Right lung (tissue), 5 donors: ENCODE results near the gene PRR14L. TPM values are rescaled to one million over a fixed set of nuclear protein-coding genes. Genes with fewer than 3 reads are reported as not detected.
A peak's percentile ranks its signal among the peaks of the same experiment; 100 is the strongest.
"Not testable (repeated sequence)": the region's sequence is repeated elsewhere in the genome, so short reads cannot be mapped to it uniquely, and the experiment has no call there.

Source experiments
- DNase-seq, 2 donors: peaks; one replicate each; pipeline ENCODE4 v3.0.0-alpha.2; 2013
- polyA plus RNA-seq, 5 donors: library from polyadenylated mRNA; unstranded; fragments of 120-200 nt; gene quantifications; one replicate each; pipeline versions ENCODE4 v1.2.1 to v1.2.3, GENCODE V29; 2013; ENCODE audit warnings: inconsistent platforms in 1 of 5, low replicate concordance in 1 of 5; ENCODE audit not compliant: insufficient read length in 5 of 5, insufficient read depth in 1 of 5

Gene PRR14L
- polyA plus RNA-seq, 5 donors, result 23.3 to 31.5 (median 27.0) TPM

DNA sequence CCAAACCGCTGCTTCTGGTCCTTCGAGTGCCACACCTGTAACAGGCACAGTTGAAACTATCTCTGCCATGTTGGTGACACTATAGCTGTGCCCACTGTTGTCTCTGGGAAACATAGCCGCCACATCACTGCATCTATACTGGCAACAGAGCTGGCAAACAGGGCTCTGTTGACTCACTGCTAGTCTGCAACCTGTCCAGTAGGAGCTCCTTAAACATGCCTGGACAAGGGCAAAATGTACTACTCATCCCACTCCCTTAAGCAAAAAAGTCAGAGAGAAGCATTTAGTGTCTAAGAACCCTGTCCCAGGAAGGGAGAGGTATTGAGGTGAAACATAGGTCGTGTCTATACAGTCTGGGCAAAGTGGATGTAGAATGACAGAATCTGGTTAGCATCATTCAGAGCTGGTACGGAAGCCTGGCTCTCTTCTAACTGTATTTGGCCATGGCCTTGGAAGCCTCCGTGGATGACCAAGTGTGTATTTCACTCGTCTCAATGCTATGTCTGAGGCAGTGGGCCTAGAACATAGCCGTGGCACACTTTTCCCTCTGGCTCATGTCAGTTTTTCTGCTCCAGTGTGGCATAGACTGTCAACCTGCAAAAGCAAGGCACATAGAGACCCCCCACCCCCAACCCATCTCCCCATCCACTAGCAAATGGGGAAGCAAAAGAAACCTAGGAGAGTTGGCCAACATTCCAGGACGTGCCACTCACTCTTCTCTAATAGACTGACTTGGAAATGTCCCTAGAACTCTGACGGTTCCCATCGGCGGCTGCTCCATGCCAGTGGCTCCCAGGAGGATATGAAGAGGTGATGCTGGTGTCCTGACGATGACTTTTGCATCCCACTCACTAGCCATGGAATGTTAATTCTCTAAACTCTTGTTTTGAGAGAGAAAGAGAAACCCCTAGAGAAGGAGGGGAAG is 66.5 kb downstream of the PRR14L start:
- no peak for DNase-seq

DNA sequence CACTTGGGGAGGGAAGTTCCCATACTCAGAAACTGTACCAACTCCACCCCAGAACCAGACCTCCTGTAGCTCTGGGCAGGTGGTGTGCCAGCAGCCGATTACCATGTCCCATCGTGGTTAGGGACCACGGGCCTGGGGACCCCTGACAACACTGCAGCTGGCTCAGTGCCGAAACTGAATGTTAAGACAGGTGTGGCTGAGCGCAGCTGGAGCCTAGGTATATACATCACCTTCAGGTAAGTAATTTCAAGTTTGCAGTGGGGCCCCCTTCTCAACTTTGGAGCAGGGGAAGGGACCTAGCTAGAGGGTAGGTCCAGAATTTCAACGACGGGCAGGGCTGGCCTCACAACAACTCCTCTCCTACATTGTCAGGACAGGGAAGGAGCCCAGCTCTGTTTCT is 67.2 kb downstream of the PRR14L start:
- no peak for DNase-seq

DNA sequence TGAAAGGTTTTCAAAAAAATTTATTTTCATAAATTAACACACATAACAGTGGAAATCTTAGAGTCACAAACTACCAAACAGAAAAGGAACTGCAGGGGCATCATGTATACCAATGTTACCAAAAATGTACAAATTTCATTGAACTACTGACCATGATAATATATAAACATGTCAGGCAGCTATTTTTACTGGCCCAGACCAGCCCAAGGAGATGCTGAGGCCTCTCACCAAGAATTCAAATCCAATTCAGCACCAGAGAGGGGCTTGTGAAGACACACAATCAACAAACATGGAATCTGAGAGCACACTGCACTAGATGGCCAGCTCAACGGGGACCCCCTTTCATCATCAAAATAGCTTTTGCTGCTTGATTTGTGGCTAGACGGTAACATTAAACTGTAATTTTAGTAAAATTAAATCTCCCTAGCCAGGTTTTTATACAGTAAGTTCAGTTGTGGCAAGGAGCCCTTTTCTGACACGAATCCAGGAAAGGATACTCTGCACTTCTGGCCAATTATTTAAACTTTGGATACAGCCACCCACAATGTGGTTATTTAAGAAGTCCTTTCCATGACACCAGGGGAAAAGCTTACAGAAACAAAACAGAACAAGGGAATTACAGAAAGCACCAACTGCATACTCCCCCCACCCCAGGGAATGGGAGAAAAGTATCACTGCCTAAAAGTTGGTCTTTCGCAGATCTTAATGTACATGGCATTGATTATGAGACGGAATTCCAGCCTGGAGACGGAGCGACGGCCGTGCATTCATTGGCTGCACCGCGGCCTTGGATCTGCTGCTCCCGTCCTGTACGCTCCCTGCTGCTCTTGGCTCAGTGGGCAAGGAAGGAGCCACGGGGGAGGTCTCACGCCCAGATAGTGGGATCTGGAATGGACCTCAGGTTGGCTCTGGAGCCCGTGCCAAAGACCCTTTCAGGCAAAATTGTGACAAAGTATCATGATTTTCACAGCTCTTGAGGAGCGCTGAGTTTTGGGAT is 68.3 kb downstream of the PRR14L start:
- DNase-seq, result no peak

DNA sequence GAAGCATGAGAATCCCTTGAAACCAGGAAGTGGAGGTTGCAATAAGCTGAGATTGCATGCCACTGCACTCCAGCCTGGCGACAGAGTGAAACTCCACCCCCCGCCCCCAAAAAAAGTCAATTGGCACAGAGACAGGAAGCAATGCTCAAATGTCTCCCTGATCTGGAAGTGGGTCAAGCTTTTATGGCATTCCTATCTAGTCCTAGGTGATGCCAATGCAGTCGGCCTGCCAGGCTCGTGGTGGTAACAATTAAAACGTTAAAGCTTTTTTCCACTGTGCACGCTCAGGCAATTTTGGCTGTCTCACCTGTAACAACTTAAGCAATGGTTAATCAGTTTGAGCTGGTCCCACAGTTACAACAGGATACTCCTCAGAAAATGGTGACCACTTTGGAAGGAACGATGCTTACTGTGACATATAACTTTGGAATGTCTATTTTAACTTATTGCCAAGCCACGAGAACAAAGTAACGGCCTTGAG is 69.0 kb downstream of the PRR14L start:
- no peak for DNase-seq

DNA sequence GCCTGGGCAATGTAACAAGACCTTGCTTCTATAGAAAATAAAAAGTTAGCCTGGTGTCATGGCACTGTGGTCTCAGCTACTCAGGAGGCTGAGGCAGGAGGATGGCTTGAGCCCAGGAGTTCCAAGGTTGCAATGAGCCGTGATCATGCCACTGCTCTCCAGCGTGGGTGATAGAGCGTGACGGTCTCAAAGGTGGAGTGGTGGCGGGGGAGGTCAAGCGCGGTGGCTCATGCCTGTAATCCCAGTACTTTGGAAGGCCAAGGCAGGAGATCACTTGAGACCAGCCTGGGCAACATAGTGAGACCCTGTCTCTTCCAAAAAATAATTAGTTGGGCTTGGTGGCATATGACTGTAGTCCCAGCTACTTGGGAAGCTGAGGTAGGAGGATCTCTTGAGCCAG is 71.2 kb downstream of the PRR14L start:
- no peak for DNase-seq

DNA sequence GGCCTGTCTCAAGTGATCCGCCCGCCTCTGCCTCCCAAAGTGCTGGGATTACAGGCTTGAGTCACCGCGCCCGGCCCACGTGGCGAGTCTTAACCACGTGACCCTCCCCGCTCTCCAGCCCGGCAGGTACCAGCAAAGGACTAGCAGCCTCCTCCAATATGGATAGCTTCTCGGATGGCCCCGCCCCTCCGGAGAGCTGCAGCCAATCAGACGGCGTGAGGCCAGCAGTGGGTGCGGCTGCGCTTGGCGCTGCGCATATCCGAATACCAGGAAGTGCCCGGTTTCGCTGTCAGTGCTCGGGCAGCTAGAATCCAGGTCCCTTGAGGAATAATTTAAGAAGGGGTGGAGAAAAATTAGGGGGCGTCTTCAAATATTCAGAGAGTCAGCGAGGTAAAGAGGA is 73.2 kb downstream of the PRR14L start:
- DNase-seq, result peak; percentile 73 to 75

DNA sequence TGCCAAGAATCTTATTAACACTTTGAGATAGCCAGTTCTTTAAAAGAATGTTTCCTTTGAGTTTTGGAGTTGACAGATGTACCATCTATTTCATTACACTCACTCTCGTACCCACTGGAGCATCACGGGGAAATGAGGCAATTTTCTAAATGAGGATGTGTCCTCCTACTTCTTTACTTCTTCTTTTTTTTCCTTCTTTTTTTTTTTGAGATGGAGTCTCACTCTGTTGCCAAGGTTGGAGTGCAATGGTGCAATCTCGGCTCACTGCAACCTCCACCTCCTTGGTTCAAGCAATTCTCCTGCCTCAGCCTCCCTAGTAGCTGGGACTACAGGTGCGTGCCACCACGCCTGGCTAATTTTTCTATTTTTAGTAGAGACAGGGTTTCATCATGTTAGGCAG is 75.7 kb downstream of the PRR14L start:
- DNase-seq, result not testable (repeated sequence)

DNA sequence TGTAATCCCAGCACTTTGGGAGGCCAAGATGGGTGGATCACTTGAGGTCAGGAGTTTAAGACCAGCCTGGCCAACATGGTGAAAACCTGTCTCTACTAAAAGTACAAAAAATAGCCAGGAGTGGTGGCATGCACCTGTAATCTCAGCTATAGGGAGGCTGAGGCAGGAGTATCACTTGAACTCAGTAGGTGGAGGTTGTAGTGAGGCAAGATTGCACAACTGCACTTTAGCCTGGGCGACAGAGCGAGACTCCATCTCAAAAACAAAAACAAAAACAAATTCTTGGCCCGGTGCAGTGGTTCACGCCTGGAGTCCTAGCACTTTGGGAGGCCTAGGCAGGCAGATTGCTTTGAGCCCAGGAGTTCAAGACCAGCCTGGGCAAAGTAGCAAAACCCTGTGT is 81.1 kb downstream of the PRR14L start:
- DNase-seq, result not testable (repeated sequence)

DNA sequence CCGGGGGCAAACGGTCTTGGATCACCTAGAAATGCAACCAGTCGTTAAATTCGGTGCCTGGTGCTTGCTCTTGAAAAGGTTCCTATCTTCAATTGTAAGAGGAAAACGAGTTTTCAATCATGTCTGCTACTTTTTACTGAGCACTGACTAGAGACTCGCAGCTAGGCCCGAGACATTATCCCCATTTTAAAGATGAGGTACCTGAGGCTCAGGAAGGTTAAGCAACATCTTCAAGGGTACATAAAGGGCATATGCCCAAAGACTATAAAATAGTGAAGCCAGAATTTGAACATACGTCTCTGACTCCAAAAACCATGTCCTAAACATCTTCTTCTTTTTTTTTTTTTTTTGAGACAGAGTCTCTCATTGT is 87.3 kb downstream of the PRR14L start:
- DNase-seq, result no peak

DNA sequence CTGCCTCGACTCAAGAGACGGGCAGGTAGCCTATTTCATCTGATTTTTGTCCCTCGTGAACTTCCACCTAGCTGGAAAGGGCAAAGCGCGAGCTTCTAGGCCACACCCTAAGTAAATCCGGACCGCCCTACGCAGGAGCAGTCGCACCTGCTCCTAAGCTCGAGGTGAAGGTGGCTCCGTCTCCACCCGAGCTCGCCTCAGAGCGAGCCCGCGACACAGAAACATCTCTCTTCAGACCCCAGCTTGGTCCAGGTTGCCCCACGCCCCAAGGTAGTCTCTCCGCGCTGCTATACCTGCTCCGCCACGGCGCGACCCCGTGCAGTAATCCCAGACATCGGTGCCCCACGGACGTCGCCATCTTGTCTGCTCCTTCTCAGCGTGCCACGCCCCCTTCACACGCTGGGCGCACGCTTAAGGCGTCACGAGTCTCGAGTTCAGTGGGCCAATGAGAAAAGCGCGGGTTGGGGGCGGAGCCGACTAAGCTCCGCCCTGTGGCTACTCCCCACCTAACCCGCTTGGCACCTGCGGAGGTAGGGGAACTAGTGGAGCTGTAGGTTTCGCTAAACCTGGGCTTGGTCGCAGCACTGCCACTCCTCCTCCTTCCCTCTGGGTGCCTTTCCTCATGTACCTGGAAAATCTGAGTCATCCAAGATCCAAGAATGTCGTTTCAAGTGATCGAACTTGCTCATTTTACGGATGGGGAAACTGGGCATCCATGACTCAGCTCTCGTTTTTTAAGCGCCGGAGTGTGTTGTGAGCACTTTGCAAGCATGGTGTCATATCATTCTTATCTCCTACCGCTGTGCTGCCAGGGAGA is 87.9 kb downstream of the PRR14L start, which contains the start of gene PISD:
TSS of gene PISD (minus strand) at position 365 of the 817 bp plus-strand sequence. CDS start at position 358, 7 bp downstream.
- DNase-seq, result peak; percentile 93 to 94

DNA sequence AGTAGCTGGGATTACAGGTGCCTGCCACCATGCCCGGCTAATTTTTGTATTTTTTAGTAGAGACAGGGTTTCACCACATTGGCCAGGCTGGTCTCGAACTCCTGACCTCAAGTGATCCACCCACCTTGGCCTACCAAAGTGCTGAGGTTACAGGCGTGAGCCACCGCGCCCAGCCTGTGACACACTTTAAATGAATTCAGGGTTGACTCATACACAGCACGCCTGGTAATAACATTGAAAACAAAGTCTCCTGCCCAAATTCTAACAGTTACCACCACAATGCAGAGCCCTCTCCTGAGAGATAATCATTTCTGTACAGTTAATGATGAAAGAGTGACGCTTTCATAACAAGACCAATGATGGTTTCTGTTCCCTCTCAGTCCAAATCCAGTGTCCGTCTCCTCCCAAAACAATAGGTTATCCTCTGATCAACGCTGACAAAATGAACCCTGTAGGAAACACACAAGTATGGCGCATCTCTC is 89.0 kb downstream of the PRR14L start:
- not testable (repeated sequence) for DNase-seq

DNA sequence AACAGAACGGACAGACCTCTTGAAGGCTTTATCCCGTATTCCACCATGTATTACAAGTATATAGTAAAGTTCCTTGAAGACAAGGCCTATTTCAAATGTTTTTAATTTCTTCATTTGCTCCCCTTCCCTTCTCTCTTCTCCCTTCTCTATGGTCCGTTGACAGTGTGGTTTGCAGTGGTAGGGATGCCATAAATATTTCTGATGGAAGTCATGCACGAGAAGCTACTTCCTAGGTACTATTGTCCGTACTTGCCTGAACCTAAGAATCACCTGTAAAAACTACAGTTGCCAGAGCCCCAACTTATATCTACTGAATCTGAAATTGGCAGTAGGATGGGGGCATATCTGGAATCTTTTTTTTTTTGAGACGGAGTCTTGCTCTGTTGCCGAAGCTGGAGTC is 90.7 kb downstream of the PRR14L start:
- DNase-seq, result no peak

DNA sequence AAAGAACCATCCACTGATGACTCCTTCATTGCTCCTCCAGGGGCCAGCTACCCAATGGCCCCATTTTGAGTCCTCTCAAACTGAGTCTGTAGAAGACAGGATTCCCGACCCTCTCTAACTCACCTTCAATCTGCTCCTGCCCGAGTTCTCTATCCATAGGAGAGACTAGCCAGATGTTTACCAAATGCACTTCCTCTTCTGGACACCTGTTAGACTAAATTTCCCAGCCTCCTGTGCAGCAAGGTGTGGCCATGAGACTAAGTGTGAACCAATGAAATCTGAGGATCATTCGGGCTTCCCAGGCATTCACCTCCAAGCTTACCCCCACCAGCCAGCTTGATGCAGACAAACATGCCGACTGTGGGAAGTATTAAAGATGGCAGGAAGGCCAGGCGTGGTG is 95.5 kb downstream of the PRR14L start:
- DNase-seq, result no peak

DNA sequence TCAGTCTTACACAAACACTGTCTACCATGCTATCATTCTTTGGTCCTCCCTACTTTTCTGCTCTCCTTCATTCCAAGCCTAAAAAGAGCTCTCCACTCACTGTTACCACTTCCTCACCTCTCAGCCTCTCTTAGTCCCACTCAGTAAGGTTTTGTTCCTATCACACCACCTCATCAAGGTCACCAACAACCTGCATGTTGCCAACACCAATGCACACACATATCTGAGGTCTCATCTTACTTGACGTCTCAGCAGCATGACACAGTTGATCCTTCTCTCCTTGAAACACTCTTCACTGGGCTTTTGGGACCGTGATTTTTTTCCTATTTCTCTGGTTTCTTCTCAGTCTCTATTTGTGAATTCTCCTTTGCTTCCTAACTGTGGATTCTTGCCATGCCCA is 96.0 kb downstream of the PRR14L start:
- no peak for DNase-seq

DNA sequence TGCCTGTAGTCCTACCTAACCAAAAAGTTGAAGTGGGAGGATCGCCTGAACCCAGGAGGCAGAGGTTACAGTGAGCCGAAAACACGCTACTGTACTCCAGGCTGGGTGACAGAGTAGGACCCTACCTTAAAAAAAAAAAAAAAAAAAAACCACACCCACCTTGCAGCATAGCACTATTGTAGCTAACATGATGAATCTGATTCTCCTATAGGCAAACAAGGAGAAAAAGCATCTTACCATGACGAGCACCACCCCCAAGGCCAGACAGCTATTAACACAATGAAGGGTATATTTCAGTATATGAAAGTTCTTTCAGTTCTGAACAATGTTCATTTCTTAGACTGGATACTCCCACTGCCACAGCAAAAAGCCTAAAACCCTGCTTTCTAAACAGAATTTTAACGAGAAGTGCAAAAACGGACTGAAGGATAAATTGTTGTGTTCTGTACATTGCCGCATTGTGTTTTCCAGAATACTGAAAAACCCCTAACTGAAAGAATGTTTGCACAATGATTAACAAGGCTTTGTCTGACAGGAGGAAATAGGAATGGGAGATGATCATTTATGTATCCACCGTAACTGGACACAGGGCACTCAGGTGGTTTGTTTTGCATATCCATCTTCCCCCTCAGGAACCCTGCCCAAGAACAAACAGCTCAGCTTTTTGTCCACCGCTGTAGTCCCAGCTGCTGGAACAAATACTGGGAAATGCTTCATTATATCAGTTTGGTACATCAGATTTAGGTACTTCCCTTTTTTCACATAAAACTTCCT is 96.8 kb downstream of the PRR14L start:
- no peak for DNase-seq

DNA sequence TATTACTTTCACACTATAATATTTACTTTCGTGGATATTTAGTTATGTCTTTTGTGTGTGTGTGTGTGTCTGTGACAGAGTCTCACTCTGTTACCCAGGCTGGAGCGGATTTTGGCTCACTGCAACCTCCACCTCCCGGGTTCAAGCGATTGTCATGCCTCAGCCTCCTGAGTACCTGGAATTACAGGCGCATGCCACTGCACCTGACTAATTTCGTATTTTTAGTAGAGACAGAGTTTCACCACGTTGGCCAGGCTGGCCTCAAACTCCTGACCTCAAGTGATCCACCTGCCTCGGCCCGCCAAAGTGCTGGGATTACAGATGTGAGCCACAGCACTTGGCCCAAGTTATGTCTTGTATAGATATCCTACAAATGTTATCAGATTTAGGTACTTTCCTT is 97.8 kb downstream of the PRR14L start:
- no peak for DNase-seq

DNA sequence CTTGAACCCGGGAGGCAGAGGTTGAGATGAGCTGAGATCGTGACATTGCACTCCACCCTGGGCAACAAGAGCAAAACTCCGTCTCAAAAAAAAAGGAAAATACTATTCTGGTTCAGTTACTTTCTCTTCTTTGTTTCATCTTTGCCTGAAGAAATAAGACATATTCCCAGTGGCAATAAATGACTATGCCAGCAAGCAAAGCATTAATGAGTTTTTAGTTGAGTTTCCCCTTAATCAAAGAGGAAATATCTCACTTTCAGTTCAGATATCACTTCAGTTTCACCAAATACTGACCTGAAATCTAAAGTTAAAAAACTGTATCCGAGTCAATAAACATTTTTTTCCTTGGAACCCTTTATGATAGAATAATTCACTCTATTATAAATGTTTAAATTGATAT is 98.3 kb downstream of the PRR14L start:
- no peak for DNase-seq

DNA sequence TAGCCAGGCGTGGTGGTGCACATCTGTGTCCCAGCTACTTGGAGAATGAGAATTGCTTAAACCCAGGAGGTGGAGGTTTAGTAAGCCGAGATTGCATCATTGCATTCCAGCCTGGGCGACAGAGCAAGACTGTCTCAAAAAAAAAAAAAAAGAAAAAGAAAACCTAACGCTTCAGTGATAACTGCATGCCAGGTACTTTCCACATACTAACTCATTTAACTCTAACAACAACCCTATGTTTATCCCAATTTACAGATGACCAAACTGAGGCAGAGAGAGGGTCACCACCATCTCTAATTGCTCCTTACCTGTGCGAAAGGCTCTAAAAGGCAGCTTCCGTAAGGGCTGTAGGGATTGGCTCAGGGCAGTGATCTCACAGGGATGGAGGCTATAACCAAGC is 99.5 kb downstream of the PRR14L start:
- DNase-seq, result no peak

DNA sequence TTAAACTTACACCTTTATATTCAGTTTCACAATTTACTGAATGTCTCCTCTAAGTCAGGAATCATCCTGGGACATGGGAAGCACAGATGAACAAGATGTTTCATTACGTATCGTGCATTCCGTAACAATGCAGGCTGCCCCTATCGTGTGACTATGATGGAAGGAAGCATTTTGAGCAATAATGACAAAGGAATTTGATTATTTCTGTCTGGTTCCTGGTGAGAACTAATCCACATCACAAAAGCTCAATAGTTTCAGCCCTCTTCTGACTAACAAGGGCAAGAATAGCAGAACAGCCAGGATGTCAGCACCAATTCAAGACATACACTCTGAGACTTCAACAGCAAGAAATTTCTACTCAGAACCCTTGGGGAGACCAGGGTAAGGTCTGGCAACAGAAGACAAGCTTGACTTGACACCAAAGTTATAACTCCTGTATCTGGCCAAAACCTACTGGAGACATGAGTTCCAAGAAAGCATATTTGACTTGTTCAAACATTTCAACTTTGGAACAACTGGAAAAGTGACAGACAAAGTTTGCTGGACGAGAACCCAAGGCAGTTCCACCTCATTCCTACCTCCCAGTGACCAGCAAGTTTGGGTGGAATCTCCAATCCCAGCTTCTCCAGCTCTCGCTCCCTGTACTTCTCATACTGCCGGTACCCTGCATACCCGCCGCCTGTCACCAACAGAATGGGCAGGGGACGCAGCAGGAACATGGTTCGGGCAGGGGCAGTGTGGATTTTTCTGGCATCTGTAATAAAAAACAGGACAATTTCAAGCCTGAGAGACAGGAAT is 102.2 kb downstream of the PRR14L start:
- DNase-seq, result no peak

DNA sequence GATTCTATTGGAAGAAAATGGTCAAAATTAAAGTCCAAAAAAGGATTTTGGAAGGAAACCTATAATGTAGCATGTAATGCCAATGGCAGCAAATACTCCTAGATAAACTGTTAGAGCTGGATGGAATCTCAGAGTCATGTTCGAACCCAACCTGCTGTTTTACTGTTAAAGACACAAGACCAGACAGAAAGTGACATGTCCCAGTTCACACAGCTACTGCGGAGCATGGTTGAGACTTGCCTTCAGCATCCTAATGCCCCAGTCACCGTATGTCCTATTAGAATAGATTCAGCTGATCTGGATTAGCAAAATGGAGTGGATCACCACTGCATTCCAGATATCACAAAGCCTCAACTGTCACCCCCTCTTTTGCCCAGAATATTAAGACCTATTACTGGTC is 102.9 kb downstream of the PRR14L start:
- DNase-seq, result no peak
